ENCODE data around the gene AK5. TPM values are rescaled to one million over a fixed set of nuclear protein-coding genes. Genes with fewer than 3 reads are reported as not detected.

The AK5 gene
- polyA plus RNA-seq, 1 donor (not counting 4 experiments of a cell fraction or from before 2014, with no cell fraction given) = 0.30 TPM

DNA sequence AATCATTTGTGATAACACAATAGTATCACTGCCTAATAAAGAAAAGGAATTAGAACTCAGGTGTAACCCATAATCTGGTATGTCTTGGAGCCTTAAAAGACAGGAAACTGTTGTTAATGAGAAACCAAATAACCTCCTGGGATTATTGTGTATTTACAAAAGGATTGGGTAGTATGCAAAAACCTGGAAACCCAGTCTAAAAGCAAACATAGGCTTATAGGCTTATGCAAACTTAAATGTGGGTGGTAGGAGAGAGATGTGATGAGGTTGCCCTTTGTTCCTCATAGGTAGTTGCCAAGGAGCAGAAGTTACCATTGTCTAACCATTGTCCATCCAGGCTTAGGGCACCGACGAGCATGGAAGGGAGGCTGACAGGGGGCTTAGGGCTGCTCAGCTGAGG lies 165.8 kb downstream of the AK5 start:
- no peaks in the 10 kb centered on the region for H4K20me1 ChIP-seq (ENCODE audit: control insufficient read depth, extremely low read depth, insufficient read depth, low read length)
- no peaks in the 10 kb centered on the region for H3K36me3 ChIP-seq (ENCODE audit: control insufficient read depth in 2 of 2, extremely low read depth in 1 of 2, insufficient read depth in 2 of 2, low read length in 2 of 2)
- H3K9me3 ChIP-seq (ENCODE audit: control insufficient read depth, low read depth, low read length) = no peaks in the 10 kb centered on the region
- H3K27me3 ChIP-seq (ENCODE audit: control insufficient read depth, extremely low read depth, insufficient read depth, low read length) = no peaks in the 10 kb centered on the region
- no peak overlapping the region for H2AFZ ChIP-seq (ENCODE audit: control insufficient read depth, low read length)
- no peak overlapping the region for H3K4me3 ChIP-seq (ENCODE audit: control insufficient read depth in 2 of 3, extremely low read depth in 1 of 3, insufficient read depth in 2 of 3, low read depth in 1 of 3, low read length in 3 of 3)
- TF ChIP-seq EZH2 (IDR thresholded peaks at IDR 0.05; ENCODE audit: low read length) = no peak
- TF ChIP-seq, protein P1, sequence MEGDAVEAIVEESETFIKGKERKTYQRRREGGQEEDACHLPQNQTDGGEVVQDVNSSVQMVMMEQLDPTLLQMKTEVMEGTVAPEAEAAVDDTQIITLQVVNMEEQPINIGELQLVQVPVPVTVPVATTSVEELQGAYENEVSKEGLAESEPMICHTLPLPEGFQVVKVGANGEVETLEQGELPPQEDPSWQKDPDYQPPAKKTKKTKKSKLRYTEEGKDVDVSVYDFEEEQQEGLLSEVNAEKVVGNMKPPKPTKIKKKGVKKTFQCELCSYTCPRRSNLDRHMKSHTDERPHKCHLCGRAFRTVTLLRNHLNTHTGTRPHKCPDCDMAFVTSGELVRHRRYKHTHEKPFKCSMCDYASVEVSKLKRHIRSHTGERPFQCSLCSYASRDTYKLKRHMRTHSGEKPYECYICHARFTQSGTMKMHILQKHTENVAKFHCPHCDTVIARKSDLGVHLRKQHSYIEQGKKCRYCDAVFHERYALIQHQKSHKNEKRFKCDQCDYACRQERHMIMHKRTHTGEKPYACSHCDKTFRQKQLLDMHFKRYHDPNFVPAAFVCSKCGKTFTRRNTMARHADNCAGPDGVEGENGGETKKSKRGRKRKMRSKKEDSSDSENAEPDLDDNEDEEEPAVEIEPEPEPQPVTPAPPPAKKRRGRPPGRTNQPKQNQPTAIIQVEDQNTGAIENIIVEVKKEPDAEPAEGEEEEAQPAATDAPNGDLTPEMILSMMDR (optimal IDR thresholded peaks at IDR 0.05 in 1 of 3, IDR thresholded peaks at IDR 0.05 in 1 of 3, conservative IDR thresholded peaks at IDR 0.05 in 1 of 3; ENCODE audit: extremely low read depth in 1 of 3, insufficient read depth in 2 of 3, low read length in 3 of 3) = no peak
- H3K4me2 ChIP-seq (ENCODE audit: control insufficient read depth, extremely low read depth, insufficient read depth, low read depth, low read length) = no peak overlapping the region
- no peaks in the 10 kb centered on the region for H3K4me1 ChIP-seq (ENCODE audit: control insufficient read depth, extremely low read depth, insufficient read depth, low read length)
- H3K9me1 ChIP-seq (ENCODE audit: control insufficient read depth, extremely low read depth, insufficient read depth, low read length) = no peaks in the 10 kb centered on the region
- H3K27ac ChIP-seq (ENCODE audit: control insufficient read depth, insufficient read depth, low read length) = no peak overlapping the region
- no peaks in the 10 kb centered on the region for H3K79me2 ChIP-seq (ENCODE audit: control insufficient read depth, insufficient read depth, low read length)
- DNase-seq (ENCODE audit: low read depth, low spot score) (no peak), FAIRE-seq (no peak)
- H3K9ac ChIP-seq (ENCODE audit: control insufficient read depth, extremely low read depth, insufficient read depth, low read length) = no peak overlapping the region
- dilution Hi-C loops (cut with MboI; ENCODE audit: extremely low pct_ligation_motif_present, low sequenced_read_pairs) = no loop called here

DNA sequence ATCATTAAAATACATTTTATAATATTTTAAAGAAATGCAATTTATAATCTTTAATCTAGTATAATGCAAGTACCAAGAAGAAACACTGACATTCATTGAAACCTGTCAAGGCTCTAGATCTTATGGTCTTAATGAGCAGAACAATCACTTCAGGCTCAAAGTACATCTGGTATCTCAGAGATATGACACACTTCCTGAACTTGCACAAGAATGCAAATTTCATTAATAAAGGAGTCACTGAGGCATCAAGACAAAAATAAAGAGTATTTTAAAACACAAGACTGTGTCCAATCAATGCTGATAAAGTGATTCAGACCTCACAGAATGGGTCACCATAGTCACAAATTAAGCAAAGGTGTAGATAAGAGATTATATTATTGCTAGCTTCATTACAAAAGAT lies 178.1 kb downstream of the AK5 start:
- no peaks in the 10 kb centered on the region for H3K36me3 ChIP-seq (ENCODE audit: control insufficient read depth in 2 of 2, extremely low read depth in 1 of 2, insufficient read depth in 2 of 2, low read length in 2 of 2)
- no peaks in the 10 kb centered on the region for H3K4me1 ChIP-seq (ENCODE audit: control insufficient read depth, extremely low read depth, insufficient read depth, low read length)
- H2AFZ ChIP-seq (ENCODE audit: control insufficient read depth, low read length) = no peak overlapping the region
- no peaks in the 10 kb centered on the region for H3K9me1 ChIP-seq (ENCODE audit: control insufficient read depth, extremely low read depth, insufficient read depth, low read length)
- H3K79me2 ChIP-seq (ENCODE audit: control insufficient read depth, insufficient read depth, low read length) = no peaks in the 10 kb centered on the region
- no peak for TF ChIP-seq EZH2 (IDR thresholded peaks at IDR 0.05; ENCODE audit: low read length)
- TF ChIP-seq, protein P1 (optimal IDR thresholded peaks at IDR 0.05 in 1 of 3, IDR thresholded peaks at IDR 0.05 in 1 of 3, conservative IDR thresholded peaks at IDR 0.05 in 1 of 3; ENCODE audit: extremely low read depth in 1 of 3, insufficient read depth in 2 of 3, low read length in 3 of 3) = no peak
- no peak overlapping the region for H3K27ac ChIP-seq (ENCODE audit: control insufficient read depth, insufficient read depth, low read length)
- H3K4me3 ChIP-seq (ENCODE audit: control insufficient read depth in 2 of 3, extremely low read depth in 1 of 3, insufficient read depth in 2 of 3, low read depth in 1 of 3, low read length in 3 of 3) = no peak overlapping the region
- H3K9me3 ChIP-seq (ENCODE audit: control insufficient read depth, low read depth, low read length) = no peaks in the 10 kb centered on the region
- H3K4me2 ChIP-seq (ENCODE audit: control insufficient read depth, extremely low read depth, insufficient read depth, low read depth, low read length) = no peak overlapping the region
- H4K20me1 ChIP-seq (ENCODE audit: control insufficient read depth, extremely low read depth, insufficient read depth, low read length) = no peaks in the 10 kb centered on the region
- DNase-seq (ENCODE audit: low read depth, low spot score) (no peak), FAIRE-seq (no peak)
- H3K27me3 ChIP-seq (ENCODE audit: control insufficient read depth, extremely low read depth, insufficient read depth, low read length) = no peaks in the 10 kb centered on the region
- dilution Hi-C loops (cut with MboI; ENCODE audit: extremely low pct_ligation_motif_present, low sequenced_read_pairs) = no loop called here
- H3K9ac ChIP-seq (ENCODE audit: control insufficient read depth, extremely low read depth, insufficient read depth, low read length) = no peak overlapping the region
